GM18858 (cell line): ENCODE measurements around the gene PPP1R12C.

Experiments used
- ATAC-seq: cut with Tn5 transposase; IDR thresholded peaks from one replicate; pipeline ENCODE4 v1.9.1; 2021; ENCODE audit not compliant: unreplicated experiment

The PPP1R12C gene

DNA sequence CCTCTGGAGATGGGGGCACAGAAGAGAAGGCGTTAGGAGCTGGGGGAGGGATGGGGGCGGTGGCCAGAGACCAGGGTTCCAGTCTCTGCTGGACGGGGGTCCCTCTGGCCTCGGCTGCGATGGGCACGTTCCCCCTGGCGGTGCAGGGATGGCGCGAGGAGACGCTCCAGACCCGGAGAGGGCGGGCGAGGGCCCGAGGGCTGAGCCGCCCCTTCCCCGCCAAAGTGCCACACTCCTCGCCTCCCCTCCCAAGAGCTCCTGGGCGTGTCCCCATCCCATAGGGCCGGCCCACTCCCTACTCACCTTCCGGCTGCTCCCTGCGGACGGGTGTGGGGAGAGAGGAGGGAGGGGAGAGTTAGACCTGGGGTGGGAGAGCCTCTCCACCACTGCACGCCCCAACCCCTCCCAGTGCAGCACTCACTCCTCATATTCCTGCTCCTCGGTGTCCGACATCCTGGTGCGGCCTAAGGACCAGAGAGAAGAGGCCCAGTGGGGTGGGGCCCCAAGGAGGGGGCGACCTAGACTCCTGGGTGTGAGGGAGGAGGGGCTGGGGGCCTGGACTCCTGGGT is 29.4 kb upstream of the PPP1R12C start:
- ATAC-seq, result no peak

DNA sequence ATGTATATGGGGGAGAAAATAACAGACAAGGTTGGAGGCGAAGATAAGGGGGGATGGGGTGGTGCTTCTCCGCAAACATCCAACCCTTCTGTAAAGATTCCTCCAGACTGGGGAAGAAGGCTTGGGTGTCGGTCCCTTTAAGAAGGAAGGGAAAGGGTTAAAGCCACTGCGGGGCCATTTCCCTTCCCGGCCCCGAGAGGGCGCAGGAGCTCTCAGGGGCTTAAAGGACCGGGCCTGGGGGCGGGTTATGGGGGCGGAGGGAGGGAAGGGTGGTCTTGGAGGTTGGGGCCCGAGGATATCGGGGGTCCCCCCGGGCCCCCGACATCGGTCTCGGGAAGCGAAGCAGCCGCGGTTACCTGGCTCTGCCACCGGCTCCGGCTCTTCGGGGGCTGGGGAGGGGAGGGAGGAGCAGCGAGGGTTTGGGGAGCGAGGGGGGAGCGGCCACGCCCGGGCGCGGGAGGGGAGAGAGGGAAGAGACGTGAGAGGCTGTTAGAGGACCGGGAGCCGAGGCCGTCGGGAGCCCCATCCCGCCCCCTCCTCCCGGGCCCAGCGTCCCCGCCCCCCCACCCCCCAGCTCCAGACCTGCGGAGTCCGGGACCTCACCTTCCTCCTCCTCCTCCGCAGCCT is 28.8 kb upstream of the PPP1R12C start:
- no peak for ATAC-seq

DNA sequence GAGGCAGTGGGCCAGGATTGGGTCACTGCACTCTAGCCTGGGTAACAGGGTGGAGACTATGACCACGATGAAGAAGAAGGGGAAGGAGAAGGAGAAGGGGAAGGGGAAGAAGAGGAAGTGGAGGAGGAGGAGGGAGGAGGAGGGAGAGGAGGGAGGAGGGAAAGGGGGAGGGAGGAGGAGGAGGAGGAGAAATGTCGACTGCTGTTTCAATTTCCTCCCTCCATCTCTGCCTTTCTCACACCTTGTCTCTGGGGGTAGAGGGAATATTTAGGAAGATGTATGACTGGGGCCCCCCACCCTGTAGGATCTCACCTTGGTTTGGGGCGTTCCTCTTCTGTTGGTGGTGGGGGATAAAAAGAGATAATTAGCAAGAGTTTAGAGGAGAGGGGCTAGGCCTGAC is 27.8 kb upstream of the PPP1R12C start:
- no peak for ATAC-seq

DNA sequence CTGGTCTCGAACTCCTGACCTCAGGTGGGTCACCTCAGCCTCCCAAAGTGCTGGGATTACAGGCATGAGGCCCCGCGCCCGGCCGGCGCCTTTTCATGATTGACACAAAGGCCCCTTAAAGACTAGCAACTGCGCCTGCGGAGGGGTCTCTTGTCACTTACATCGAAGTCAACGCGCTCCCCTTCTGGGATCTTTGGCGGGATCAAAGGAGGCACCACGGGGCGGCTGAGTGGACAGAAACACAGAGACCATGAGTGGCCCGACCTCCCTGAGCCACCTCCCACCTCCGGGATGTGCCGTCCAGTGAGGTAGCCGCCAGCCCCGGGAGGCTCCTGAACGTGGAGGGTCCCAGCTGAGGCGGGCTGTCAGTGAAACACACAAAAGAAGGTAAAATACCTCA is 24.3 kb upstream of the PPP1R12C start:
- ATAC-seq, result no peak

DNA sequence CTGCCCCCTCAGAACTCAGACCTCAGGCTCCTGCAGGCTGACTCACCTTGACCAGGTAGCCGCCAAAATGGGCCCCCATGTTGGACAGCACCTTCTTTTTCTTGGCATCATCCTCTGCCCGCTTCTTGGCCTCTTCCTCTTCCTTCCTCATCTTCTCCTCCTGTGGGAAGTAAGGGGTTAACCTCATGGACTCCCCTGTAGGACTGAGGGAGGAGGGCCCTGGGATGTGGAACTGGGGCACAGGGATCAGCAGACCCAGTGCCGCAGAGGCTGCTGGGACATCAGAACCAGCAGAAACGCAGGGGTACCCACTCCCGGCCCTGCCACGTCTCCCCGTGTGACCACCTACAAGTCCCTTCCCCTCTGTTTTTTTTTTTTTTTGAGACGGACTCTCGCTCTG is 20.5 kb upstream of the PPP1R12C start:
- no peak for ATAC-seq

DNA sequence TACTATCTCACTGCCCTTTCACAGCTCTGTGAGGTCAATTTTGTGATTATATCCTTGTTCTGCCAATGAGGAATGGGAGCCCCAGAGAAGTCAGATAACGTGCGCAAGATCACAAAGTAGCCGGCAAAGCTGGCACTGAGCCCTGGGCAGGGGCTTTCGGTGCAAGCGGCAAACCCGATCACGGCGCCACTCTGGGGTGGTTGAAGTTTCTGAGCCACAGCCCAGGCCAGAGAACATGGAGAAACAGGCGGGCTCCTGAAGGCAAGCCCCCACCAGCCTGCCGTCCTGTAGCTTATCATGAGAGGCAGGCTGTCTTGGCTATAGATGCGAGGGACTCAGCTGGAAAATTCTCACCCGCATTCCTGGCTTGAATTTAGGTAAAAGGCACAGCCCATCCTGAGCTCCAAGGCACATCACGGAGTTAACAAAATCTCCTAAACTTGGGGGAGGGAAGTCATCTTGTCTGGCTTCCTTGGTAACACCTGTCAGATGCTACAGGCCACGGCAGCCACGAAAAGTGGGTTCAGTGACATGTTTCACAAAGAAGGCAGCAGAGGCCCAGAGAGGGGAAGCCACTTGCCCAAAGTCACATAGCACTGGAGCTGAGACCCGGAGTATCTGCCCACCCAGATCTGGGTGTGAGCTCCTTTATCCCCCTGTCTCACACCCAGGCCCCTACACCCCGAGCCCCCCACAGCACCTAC is 19.1 kb upstream of the PPP1R12C start:
- ATAC-seq, result no peak

DNA sequence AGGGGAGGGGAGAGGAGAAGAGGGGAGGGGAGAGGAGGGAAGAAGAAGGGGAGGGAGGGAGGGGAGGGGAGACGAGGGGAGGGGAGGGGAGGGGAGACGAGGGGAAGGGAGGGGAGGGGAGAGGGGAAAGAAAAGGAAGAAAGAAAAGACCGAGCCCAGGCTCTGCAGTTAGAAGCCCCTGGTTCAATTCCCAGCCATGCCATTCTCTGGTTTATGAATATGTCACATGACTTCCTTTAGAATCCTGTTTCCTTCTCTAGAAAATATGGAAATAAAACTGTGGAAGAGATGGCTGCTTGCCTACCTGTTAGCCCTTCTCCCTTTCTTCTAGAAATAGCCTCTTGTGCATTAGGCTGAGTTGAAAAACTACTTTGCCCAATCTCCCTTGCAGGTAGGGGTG is 17.3 kb upstream of the PPP1R12C start:
- ATAC-seq, result no peak

DNA sequence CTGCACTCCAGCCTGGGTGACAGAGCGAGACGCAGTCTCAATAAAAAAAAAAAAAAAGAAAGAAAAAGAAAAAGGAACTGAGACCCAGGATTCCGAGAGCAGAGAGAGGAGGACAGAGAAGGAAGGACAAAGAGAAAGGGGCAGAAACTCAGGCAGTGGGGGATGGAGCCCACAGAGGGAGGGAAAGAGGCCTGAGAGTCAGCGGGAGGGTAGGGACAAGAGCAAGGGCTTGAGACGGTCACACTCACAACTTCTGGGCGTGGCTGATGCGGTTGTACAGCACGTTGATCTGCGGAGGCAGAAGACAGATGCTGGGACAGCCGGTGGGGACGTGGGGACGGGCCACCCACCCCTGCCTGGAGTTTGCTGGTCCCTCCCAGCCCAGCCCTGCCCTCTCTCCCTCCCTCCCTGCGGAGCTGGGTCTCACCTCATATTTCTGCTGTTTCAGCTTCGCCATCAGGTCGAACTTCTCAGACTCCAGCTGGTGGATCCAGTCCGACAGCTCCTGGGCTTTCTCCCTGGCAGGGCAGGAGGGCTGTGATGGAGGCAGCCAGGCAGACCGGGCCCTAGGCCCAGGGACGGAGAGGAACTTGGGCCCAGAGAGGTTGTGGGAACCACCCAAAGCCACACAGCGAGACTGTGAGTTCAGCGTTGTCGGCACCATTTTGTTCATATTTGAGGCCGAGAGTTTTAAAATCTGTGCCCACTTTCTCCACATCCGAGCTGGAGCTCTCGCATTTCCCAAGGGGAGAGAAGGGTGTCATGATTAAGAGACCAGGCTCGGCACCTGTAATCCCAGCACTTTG is 16.4 kb upstream of the PPP1R12C start:
- ATAC-seq, result no peak

DNA sequence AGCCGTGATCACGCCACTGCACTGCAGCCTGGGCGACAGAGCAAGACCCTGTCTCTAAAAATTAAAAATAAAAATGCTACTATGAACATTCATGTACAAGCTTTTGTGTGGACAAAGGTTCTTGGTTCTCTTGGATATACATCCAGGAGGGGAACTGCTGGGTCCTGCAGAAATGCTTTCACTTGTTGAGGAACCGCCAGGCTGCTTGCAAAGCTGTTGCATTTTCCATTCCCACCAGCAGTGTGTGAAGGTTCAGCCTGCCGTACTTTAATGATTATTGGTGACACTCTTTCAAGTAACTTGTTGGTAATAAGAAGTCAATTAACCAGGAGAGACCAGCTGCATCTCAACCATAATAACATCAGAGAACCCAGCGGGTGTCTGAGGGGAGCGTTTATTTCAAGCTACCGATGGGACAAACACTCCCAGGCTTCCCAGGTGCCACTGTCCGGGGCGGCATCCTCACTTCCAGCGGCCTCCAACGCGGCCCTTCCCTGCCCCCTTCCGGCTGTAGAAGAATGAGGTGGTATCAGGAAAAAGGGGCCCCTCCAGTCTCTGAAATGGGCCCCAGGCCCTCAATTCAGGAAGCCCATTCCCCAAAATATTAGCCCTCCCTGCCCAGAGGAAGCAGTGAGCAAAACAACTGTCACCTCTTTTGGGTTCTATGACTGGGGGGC is 15.2 kb upstream of the PPP1R12C start:
- ATAC-seq, result no peak

DNA sequence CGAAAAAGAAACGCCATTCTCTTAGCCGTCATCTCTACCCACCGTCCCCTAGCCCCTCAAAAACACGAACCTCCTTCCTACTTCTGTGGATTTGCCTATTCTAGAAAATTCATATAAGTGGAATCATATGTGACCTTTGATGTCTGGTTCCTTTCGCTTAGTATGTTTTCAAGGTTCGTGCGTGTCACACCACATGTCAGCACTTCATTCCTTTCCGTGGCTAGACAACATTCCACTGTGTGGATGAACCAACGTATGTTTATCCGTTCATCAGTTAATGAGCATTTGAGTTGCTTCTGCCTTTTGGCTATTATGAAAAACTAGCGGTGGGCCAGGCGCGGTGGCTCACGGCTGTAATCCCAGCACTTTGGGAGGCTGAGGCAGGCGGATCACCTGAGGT is 14.0 kb upstream of the PPP1R12C start:
- no peak for ATAC-seq

DNA sequence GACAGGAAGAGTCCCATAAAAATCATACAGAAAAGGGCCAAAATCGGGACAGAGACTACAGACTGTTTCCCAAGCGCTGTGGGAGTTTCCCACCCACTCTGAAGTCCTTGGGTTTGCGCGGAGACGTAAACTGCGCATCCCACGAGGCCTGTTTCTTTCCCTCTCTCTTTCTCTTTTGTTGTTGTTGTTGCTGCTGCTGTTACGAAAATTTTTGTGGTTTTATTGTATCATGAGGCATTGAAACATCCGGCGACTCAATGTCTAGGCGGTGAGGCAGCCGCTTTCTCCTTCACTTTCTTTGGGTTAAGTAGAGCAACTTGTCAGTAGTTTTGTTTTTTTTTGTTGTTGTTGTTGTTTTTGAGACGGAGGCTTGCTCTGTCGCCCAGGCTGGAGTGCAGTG is 1.6 kb upstream of the PPP1R12C start:
- ATAC-seq, result no peak

DNA sequence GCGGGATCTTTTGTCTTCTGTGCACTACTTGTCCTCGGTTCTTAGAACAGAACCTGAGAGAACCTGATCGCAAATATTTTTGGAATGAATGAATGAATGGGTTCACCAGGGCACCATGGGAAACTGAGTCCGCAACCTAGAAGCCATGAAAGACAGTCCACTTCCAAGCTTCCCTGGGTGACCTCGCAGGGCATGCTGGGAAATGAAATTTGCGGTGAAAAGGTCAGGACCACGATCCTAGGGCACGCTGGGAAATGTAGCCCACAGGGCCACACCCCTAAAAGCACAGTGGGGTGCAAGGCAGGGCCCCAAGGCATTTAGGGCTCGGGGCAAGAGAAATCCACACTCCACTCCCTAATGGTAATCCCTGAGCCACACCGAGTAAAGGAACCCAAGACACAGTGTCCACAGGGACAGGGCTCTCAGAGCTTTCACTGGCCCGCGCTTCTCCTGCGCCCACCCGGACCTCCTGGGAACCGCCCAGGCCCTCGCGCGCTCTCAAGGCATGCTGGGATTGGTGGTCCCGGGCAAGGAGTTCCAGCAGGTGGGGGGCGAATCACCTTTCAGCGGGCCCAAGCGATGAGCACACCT is 1.1 kb upstream of the PPP1R12C start:
- no peak for ATAC-seq

DNA sequence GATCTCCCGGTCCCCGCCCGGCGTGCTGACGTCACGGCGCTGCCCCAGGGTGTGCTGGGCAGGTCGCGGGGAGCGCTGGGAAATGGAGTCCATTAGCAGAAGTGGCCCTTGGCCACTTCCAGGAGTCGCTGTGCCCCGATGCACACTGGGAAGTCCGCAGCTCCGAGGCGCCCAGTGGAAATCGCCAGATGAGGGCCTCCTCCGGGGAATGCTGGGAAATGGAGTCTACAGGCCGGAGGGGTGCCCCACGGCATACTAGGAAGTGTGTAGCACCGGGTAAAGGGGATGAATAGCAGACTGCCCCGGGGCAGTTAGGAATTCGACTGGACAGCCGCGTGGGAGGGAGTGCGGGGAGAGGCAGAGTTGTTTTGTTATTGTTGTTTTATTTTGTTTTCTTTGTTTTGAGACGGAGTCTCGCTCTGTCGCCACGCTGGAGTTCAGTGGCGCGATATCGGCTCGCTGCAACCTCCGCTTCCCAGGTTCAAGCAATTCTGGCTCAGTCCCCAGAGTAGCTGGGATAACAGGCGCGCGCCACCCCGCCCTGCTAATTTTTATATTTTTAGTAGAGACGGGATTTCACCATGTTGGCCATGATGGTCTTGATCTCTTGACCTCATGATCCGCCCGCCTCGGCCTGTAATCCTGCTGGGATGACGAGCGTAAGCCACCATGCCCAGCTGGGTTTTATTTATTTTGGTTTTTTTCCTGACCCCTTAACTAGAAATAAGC is 390 bp upstream of the PPP1R12C start:
- peak; percentile 67 for ATAC-seq

DNA sequence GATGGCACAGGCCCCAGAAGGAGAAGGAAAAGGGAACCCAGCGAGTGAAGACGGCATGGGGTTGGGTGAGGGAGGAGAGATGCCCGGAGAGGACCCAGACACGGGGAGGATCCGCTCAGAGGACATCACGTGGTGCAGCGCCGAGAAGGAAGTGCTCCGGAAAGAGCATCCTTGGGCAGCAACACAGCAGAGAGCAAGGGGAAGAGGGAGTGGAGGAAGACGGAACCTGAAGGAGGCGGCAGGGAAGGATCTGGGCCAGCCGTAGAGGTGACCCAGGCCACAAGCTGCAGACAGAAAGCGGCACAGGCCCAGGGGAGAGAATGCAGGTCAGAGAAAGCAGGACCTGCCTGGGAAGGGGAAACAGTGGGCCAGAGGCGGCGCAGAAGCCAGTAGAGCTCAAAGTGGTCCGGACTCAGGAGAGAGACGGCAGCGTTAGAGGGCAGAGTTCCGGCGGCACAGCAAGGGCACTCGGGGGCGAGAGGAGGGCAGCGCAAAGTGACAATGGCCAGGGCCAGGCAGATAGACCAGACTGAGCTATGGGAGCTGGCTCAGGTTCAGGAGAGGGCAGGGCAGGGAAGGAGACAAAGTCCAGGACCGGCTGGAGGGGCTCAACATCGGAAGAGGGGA is 1.1 kb downstream of the PPP1R12C start:
- no peak for ATAC-seq

DNA sequence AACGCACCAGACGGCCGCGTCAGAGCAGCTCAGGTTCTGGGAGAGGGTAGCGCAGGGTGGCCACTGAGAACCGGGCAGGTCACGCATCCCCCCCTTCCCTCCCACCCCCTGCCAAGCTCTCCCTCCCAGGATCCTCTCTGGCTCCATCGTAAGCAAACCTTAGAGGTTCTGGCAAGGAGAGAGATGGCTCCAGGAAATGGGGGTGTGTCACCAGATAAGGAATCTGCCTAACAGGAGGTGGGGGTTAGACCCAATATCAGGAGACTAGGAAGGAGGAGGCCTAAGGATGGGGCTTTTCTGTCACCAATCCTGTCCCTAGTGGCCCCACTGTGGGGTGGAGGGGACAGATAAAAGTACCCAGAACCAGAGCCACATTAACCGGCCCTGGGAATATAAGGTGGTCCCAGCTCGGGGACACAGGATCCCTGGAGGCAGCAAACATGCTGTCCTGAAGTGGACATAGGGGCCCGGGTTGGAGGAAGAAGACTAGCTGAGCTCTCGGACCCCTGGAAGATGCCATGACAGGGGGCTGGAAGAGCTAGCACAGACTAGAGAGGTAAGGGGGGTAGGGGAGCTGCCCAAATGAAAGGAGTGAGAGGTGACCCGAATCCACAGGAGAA is 1.9 kb downstream of the PPP1R12C start:
- no peak for ATAC-seq

DNA sequence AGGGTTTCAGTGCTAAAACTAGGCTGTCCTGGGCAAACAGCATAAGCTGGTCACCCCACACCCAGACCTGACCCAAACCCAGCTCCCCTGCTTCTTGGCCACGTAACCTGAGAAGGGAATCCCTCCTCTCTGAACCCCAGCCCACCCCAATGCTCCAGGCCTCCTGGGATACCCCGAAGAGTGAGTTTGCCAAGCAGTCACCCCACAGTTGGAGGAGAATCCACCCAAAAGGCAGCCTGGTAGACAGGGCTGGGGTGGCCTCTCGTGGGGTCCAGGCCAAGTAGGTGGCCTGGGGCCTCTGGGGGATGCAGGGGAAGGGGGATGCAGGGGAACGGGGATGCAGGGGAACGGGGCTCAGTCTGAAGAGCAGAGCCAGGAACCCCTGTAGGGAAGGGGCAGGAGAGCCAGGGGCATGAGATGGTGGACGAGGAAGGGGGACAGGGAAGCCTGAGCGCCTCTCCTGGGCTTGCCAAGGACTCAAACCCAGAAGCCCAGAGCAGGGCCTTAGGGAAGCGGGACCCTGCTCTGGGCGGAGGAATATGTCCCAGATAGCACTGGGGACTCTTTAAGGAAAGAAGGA is 2.8 kb downstream of the PPP1R12C start:
- no peak for ATAC-seq

DNA sequence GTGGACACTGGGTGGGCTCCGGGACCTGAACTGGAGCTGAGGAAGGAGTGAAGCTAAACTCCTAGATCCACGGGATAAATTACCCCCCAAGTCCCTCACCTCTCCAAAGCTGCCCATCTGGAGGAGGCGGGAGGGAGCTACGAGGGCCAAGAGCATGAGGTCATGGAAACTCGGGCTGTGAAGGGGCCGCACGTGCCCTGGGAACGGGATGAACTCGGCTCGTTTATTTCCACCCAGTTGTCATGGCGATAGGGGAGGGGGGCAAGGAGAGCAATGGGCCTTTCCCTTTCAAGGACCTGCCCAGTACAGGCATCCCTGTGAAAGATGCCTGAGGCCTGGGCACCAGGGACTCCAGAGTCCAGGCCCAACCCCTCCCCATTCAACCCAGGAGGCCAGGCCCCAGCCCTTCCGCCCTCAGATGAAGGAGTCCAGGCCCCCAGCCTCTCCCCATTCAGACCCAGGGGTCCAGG is 3.8 kb downstream of the PPP1R12C start:
- no peak for ATAC-seq

DNA sequence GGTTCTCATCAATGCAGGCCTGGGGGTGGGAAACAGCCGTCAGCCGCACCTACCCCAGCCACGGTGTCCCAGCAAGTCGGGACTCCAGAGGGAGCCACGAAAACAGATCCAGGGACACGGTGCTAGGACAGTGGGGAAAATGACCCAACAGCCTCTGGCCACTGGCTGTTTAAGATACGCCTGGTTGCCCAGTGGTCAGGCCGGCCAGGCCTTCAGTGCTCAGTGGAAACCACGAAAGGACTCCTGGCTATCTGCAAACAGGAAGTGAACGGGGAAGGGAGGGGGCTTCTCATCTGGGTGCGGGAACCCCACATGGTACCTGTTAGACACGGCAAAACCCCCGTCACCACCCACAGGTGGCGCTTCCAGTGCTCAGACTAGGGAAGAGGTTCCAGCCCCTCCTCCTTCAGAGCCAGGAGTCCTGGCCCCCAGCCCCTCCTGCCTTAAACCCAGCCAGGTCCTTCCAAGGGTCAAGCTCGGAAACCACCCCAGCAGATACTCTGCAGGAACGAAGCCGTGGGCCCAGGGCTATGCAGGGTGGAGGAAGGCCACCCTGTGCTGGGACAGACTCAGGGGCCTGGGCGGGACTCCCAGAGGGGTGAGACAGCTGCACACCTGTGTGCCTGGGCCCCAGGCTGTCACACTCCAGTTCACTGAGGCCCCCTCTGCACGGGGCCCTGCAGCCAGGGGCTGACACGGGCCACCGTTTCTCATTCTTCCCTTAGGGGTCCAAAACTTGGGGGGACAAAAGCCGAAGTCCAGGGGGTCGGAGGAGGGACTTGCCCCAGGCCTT is 4.5 kb downstream of the PPP1R12C start:
- ATAC-seq, result no peak
